Mesendoderm (in vitro differentiated cells): ENCODE measurements around the gene TNS3.

Experiments
- DNase-seq: peaks from one replicate; pipeline ENCODE4 v3.0.0; 2013
- H2AK5ac ChIP-seq: 2 replicates; pipeline ENCODE4 v1.6.1; 2013; ENCODE audit warnings: low read length, inconsistent platforms
- H2BK120ac ChIP-seq: 2 replicates; pipeline ENCODE4 v1.6.1; 2013; ENCODE audit warnings: low read depth, mild to moderate bottlenecking, low read length, moderate library complexity, mixed read lengths
- H2BK15ac ChIP-seq: replicated peaks from 2 replicates; pipeline ENCODE4 v1.6.1; 2013; ENCODE audit warnings: low read depth, mild to moderate bottlenecking, moderate library complexity
- H2BK5ac ChIP-seq: 2 replicates; pipeline ENCODE4 v1.6.1; 2013; ENCODE audit warnings: low read length, inconsistent platforms
- H3K18ac ChIP-seq: 2 replicates; pipeline ENCODE4 v1.6.1; 2013; ENCODE audit warnings: mild to moderate bottlenecking, low read length, mixed read lengths
- H3K23ac ChIP-seq: one replicate; pipeline ENCODE4 v1.6.1; 2013; ENCODE audit warnings: low read length
- H3K27ac ChIP-seq: 2 replicates; pipeline ENCODE4 v1.5.1; 2013; ENCODE audit warnings: low read depth, mild to moderate bottlenecking, inconsistent platforms, low read length, moderate library complexity
- H3K27me3 ChIP-seq: 2 replicates; pipeline ENCODE4 v1.6.1; 2013; ENCODE audit warnings: low read length, control low read depth, mild to moderate bottlenecking, inconsistent platforms; ENCODE audit not compliant: insufficient read depth, poor library complexity
- H3K36me3 ChIP-seq: 2 replicates; pipeline ENCODE4 v1.6.1; 2013; ENCODE audit warnings: low read length, inconsistent platforms; ENCODE audit not compliant: control insufficient read depth, insufficient read depth
- H3K4ac ChIP-seq: one replicate; pipeline ENCODE4 v1.6.1; 2013; ENCODE audit warnings: low read depth, mild to moderate bottlenecking, low read length, moderate library complexity
- H3K4me1 ChIP-seq: 2 replicates; pipeline ENCODE4 v1.6.1; 2013; ENCODE audit warnings: low read depth, low read length, inconsistent platforms; ENCODE audit not compliant: control insufficient read depth
- H3K4me2 ChIP-seq: 2 replicates; pipeline ENCODE4 v1.6.1; 2013; ENCODE audit warnings: low read length
- H3K4me3 ChIP-seq: 2 replicates; pipeline ENCODE4 v1.5.1; 2013; ENCODE audit warnings: mild to moderate bottlenecking, low read length
- H3K56ac ChIP-seq: one replicate; pipeline ENCODE4 v1.6.1; 2013; ENCODE audit warnings: low read length
- H3K79me1 ChIP-seq: 2 replicates; pipeline ENCODE4 v1.6.1; 2013; ENCODE audit warnings: low read length, inconsistent platforms
- H3K79me2 ChIP-seq: 2 replicates; pipeline ENCODE4 v1.6.1; 2013; ENCODE audit warnings: mild to moderate bottlenecking, low read length; ENCODE audit not compliant: control insufficient read depth, insufficient read depth
- H3K9ac ChIP-seq: 2 replicates; pipeline ENCODE4 v1.6.1; 2013; ENCODE audit warnings: low read length, inconsistent platforms
- H4K5ac ChIP-seq: one replicate; pipeline ENCODE4 v1.6.1; 2013; ENCODE audit warnings: low read length
- H4K8ac ChIP-seq: one replicate; pipeline ENCODE4 v1.6.1; 2013; ENCODE audit warnings: low read depth, mild to moderate bottlenecking, control low read depth, low read length, moderate library complexity
- WGBS: extraction: QIAGEN DNeasy Blood & Tissue Kit; methylation state at CpG from one replicate; pipeline ENCODE4 v1.1.7; 2013; ENCODE audit warnings: low lambda C conversion rate, missing lambda C conversion rate; ENCODE audit not compliant: insufficient coverage; ENCODE audit errors: extremely low coverage; 5-methylcytosine and 5-hydroxymethylcytosine counted together

Gene TNS3

DNA sequence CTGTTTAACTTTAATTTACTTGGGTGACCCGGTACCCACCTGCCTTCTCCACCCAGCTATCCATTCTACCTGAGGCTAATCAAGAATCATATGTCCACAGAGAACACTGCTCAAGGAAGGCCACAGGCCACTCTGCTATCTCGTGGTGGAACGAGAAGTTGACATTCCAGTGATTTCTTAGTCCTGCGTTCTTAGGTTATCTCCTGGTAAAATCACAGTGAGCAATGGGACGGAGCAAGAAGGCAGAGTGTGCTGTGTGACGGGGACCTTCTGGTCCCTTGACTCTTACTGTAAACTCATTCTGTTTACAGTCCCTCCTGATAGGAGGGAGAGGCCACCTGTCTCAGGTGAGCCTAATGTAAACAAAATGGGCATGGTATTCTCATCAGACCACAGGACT, 256.6 kb downstream of the TNS3 start:
- no CpG with 5 or more reads among the region's 6 CpGs for WGBS
- Histone ChIP-seq H2AK5ac (no peak overlapping the region), H3K79me2 (no peaks in the 10 kb centered on the region), H2BK120ac (no peak overlapping the region), H3K56ac (no peak overlapping the region), H3K79me1 (no peaks in the 10 kb centered on the region), H3K4ac (no peak overlapping the region), H3K27ac (no peak overlapping the region), H2BK15ac (no peak overlapping the region), H3K23ac (no peak overlapping the region), H3K4me2 (no peak overlapping the region), H3K27me3 (no peaks in the 10 kb centered on the region), H3K36me3 (no peaks in the 10 kb centered on the region), H4K5ac (no peak overlapping the region), H3K4me3 (no peak overlapping the region), H3K4me1 (peaks cover 8% of the 10 kb centered on the region), H3K18ac (no peak overlapping the region), H3K9ac (no peak overlapping the region), H4K8ac (no peak overlapping the region), H2BK5ac (no peak overlapping the region)
- DNase-seq: no peak

DNA sequence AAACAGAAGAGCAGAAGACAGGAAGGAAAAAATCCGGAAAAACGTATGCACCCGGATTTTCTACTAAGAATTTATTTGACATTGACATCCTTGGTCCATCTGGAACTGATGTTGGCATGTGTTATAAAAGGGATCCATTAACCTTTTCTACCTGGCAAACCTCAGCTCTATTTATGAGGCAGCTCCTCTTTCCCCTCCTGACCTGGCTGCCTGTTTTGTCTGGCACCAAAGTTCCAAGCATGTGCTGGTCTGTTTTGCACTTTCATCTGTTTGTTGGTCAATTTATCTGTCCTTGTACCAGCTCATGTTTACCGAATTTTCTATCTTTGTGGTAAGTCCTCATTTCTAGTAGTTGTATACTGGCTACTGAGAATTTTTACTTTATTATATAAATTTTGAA, 258.0 kb downstream of the TNS3 start:
- Histone ChIP-seq H3K18ac (no peak overlapping the region), H3K4ac (no peak overlapping the region), H2BK5ac (no peak overlapping the region), H3K4me2 (no peak overlapping the region), H3K4me3 (no peak overlapping the region), H3K79me2 (no peaks in the 10 kb centered on the region), H3K27ac (no peak overlapping the region), H3K23ac (no peak overlapping the region), H2BK120ac (no peak overlapping the region), H3K79me1 (no peaks in the 10 kb centered on the region), H2BK15ac (no peak overlapping the region), H3K9ac (no peak overlapping the region), H3K4me1 (peaks cover 8% of the 10 kb centered on the region), H3K36me3 (no peaks in the 10 kb centered on the region), H4K5ac (no peak overlapping the region), H2AK5ac (no peak overlapping the region), H4K8ac (no peak overlapping the region), H3K27me3 (no peaks in the 10 kb centered on the region), H3K56ac (no peak overlapping the region)
- no peak for DNase-seq
- no CpG with 5 or more reads among the region's 4 CpGs for WGBS

GRCh38 chr7:47322731-47323130, 259.2 kb downstream of the TNS3 start:
- no peak overlapping the region for H3K4me3 ChIP-seq
- DNase-seq: no peak
- H3K18ac ChIP-seq: no peak overlapping the region
- H2BK5ac ChIP-seq: no peak overlapping the region
- H3K79me1 ChIP-seq: no peaks in the 10 kb centered on the region
- H3K27me3 ChIP-seq: no peaks in the 10 kb centered on the region
- H3K9ac ChIP-seq: no peak overlapping the region
- no peak overlapping the region for H2AK5ac ChIP-seq
- H3K4ac ChIP-seq: no peak overlapping the region
- H3K56ac ChIP-seq: no peak overlapping the region
- H3K79me2 ChIP-seq: no peaks in the 10 kb centered on the region
- no peak overlapping the region for H4K5ac ChIP-seq
- H2BK120ac ChIP-seq: no peak overlapping the region
- peaks cover 3% of the 10 kb centered on the region for H3K4me1 ChIP-seq
- no peak overlapping the region for H4K8ac ChIP-seq
- no peak overlapping the region for H3K23ac ChIP-seq
- H3K4me2 ChIP-seq: no peak overlapping the region
- H3K27ac ChIP-seq: no peak overlapping the region
- whole genome bisulfite sequencing: no CpG with 5 or more reads among the region's 11 CpGs
- H3K36me3 ChIP-seq: no peaks in the 10 kb centered on the region
- no peak overlapping the region for H2BK15ac ChIP-seq

DNA sequence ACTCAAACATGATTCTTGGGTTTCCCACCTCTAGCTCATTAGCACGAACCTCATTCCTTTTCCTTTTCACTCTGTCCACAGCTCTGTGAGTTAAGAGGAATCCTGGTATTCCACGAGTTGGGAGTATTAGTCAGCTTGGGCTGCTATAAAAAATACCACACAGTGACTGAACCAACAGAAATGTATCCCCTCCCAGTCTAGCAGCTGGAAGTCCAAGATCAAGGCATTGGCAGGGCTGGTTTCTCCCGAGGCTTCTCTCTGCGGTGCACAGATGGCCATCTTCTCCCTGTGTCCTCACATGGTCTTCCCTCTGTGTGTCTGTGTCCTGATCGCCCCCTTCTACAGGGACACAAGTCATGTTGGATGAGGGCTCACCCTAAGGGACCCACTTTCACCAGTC, 261.6 kb downstream of the TNS3 start:
- Histone ChIP-seq H3K23ac (no peak overlapping the region), H3K79me2 (no peaks in the 10 kb centered on the region), H3K4me2 (no peak overlapping the region), H3K27ac (no peak overlapping the region), H3K56ac (no peak overlapping the region), H3K9ac (no peak overlapping the region), H3K4me3 (no peak overlapping the region), H2BK5ac (no peak overlapping the region), H2BK120ac (no peak overlapping the region), H3K27me3 (no peaks in the 10 kb centered on the region), H2AK5ac (no peak overlapping the region), H3K18ac (no peak overlapping the region), H3K79me1 (no peaks in the 10 kb centered on the region), H2BK15ac (no peak overlapping the region), H4K5ac (no peak overlapping the region), H3K4ac (no peak overlapping the region), H3K36me3 (no peaks in the 10 kb centered on the region), H4K8ac (no peak overlapping the region), H3K4me1 (no peaks in the 10 kb centered on the region)
- no peak for DNase-seq
- WGBS: no CpG with 5 or more reads among the region's 5 CpGs

DNA sequence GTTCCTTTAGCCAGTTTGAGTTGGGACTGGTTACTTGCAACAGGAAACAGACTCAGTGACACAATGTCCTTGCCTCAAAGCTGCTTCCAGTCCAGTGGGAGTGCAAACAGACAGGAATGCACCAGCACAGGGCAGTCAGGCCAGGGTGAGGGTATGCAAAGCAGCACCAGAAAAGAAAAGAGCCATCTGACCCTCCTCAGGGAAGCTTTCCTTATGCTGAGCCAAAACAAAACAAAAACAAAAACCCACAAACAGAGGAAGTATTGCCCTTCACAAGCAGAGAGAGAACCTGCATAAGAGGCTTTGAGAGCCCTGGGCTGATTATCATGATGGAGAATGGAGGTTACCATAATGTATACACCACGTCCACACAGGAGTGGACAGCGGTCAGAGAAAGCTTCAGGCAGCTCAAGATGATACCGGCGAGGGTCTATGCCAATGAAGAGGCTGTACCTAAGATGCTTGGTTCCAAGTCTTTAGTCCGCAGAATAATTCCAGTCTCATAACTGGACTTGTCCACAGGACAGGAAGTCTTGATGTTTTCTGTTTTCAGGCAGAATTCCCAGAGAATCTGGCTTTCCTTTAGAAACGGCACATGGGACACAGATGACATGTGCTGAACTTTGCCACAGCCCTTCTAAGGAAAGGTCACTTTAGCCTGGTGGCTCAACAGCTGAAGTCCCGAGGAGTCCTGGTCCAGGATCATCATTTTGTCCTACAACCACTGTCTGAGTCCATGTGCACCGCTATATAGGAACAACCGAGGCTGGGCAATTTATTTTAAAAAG, 263.3 kb downstream of the TNS3 start:
- no peak overlapping the region for H4K5ac ChIP-seq
- no peaks in the 10 kb centered on the region for H3K79me2 ChIP-seq
- H3K79me1 ChIP-seq: no peaks in the 10 kb centered on the region
- no peak overlapping the region for H3K18ac ChIP-seq
- H3K4me1 ChIP-seq: peaks cover 6% of the 10 kb centered on the region
- WGBS: no CpG with 5 or more reads among the region's 9 CpGs
- no peak overlapping the region for H2BK15ac ChIP-seq
- no peaks in the 10 kb centered on the region for H3K36me3 ChIP-seq
- H3K27me3 ChIP-seq: no peaks in the 10 kb centered on the region
- no peak overlapping the region for H3K56ac ChIP-seq
- H3K23ac ChIP-seq: no peak overlapping the region
- H3K4ac ChIP-seq: no peak overlapping the region
- no peak overlapping the region for H3K4me2 ChIP-seq
- H3K27ac ChIP-seq: no peak overlapping the region
- no peak overlapping the region for H3K4me3 ChIP-seq
- no peak overlapping the region for H3K9ac ChIP-seq
- no peak overlapping the region for H2AK5ac ChIP-seq
- H2BK5ac ChIP-seq: no peak overlapping the region
- DNase-seq: no peak
- no peak overlapping the region for H2BK120ac ChIP-seq
- no peak overlapping the region for H4K8ac ChIP-seq

GRCh38 chr7:47317487-47317886, 264.4 kb downstream of the TNS3 start:
- H2AK5ac ChIP-seq: no peak overlapping the region
- peaks cover 10% of the 10 kb centered on the region for H3K4me1 ChIP-seq
- H4K8ac ChIP-seq: no peak overlapping the region
- no peak overlapping the region for H3K23ac ChIP-seq
- no peak for DNase-seq
- no CpG with 5 or more reads among the region's 2 CpGs for WGBS
- no peak overlapping the region for H4K5ac ChIP-seq
- no peak overlapping the region for H3K9ac ChIP-seq
- no peak overlapping the region for H2BK5ac ChIP-seq
- H3K79me1 ChIP-seq: no peaks in the 10 kb centered on the region
- no peaks in the 10 kb centered on the region for H3K79me2 ChIP-seq
- H3K4ac ChIP-seq: no peak overlapping the region
- H3K27ac ChIP-seq: no peak overlapping the region
- H3K4me3 ChIP-seq: no peak overlapping the region
- H2BK15ac ChIP-seq: no peak overlapping the region
- no peaks in the 10 kb centered on the region for H3K27me3 ChIP-seq
- no peak overlapping the region for H3K56ac ChIP-seq
- H3K4me2 ChIP-seq: no peak overlapping the region
- H2BK120ac ChIP-seq: no peak overlapping the region
- H3K18ac ChIP-seq: no peak overlapping the region
- no peaks in the 10 kb centered on the region for H3K36me3 ChIP-seq
